ENCODE measurements around the gene ST7.
"Not testable (repeated sequence)": the region's sequence is repeated elsewhere in the genome, so short reads cannot be mapped to it uniquely, and the experiment has no call there.

ST7 gene

GRCh38 chr7:116971869-116972268, 18.6 kb downstream of the ST7 start:
- no peak for DNase-seq

DNA sequence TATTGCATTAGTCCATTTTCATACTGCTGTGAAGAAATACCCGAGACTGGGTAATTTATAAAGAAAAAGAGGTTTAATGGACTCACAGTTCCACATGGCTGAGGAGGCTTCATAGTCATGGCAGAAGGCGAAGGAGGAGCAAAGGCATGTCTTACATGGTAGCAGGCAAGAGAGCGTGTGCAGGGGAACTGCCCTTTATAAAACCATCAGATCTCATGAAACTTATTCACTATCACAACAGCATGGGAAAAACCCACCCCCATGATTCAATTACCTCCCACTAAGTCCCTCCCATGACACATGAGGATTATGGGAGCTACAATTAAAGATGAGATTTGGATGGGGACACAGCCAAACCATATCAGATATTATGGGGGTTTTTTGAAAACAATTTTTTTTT, 21.7 kb downstream of the ST7 start:
- not testable (repeated sequence) for DNase-seq

- no peak for DNase-seq
Observed at GRCh38 chr7:116977172-116977571, 23.9 kb downstream of the ST7 start.

GRCh38 chr7:116978006-116978405, 24.7 kb downstream of the ST7 start:
- DNase-seq, result no peak

- DNase-seq, result no peak
Observed at GRCh38 chr7:116979430-116979829, 26.1 kb downstream of the ST7 start.

DNA sequence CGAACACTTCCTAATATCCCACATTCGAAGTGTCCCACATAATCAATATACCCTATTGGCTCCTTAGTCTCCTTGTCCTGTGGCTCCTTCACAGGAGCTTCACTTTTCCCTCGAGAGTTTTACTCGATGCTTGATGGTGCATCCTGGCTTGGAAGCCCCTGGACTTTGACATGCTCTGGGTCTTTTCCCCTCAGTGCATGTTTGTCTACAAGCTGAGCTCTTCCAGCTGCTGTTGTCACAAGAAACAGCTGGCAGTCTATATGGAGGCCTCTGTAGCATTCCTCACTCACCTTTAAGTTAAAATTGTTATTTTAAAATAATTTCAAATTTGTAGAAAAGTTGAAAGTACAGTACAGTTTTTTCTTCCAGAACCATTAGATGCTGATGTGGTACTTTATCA, 27.1 kb downstream of the ST7 start:
- no peak for DNase-seq

DNA sequence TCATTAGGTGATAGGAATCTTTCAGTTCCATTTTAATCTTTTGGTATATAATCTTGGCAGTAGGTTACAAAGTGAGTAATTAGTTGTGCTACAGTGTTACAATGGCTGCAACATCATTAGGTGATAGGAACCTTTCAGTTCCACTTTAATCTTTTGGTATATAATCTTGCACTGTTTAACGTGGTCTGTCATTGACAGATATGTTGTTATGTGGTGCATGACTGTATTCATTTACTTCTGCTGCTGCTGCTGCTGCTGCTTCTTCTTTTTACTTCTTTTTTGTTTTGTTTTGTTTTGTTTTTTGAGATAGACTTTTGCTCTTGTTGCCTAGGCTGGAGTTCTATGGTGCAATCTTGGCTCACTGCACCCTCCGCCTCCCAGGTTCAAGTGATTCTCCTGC, 28.6 kb downstream of the ST7 start:
- DNase-seq, result no peak

- DNase-seq, result no peak
Observed at GRCh38 chr7:116984511-116984910, 31.2 kb downstream of the ST7 start.

GRCh38 chr7:116984917-116985316, 31.6 kb downstream of the ST7 start:
- no peak for DNase-seq

DNA sequence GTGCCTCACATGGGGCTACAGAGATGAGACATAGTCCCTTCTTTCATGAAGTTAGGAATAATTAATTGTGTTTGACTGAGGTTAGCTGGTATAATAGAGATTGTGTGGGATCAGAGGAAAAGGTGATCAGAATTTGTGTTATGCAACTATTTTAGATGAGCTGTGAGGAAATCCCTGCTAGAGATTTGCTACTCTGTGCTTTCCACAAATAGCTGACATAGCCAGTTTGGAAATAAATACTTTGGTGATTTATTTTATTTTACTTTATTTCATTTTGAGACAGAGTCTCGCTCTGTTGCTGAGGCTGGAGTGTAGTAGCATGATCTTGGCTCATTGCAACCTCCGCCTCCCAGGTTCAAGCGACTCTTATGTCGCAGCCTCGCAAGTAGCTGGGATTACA, 32.3 kb downstream of the ST7 start:
- no peak for DNase-seq

DNA sequence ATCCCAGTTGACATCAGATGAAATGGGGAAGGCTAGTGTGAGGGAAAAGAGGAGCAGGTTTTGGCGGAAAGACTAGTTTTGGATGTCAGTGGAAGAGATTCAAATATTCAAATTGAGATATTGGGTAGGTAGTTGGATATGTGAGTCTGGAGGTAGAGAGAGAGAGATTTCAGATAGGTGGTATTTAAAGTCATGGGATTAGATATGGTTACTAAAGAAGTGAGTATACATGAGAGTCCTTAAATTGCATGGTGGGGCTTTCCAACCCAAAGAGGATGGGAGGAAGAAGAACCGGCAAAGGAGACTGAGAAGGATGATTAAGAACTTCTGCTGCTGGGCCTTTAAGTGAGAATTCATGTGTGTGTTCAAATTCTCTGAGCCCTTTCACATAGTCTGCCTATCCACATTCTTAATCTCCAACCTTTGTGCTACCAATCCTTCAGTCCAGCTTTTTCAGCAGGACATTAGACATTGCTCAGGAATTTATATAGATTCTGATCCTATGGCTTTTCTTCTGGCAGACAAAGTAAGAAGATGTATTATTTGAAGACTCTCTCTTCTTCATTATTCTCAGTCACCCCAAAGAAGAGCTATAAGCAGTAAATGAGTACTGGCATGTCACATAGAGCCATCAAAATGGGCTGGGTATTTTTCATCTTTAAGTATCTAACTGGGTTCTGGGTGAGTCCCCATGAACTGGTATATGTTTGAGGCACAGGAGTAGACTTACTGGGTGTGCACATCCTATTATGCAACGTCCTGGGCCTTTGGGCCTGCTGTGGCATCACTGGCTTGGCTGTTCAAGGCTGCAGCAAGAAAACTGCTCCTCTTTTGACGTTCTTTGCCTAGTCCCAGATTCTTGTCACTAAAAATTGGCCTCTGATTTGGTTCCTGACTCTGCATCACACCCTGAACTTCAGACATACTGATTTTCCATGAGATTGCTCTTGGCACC, 33.6 kb downstream of the ST7 start:
- no peak for DNase-seq

- DNase-seq, result no peak
Observed at GRCh38 chr7:116988363-116988989, 35.2 kb downstream of the ST7 start.

DNA sequence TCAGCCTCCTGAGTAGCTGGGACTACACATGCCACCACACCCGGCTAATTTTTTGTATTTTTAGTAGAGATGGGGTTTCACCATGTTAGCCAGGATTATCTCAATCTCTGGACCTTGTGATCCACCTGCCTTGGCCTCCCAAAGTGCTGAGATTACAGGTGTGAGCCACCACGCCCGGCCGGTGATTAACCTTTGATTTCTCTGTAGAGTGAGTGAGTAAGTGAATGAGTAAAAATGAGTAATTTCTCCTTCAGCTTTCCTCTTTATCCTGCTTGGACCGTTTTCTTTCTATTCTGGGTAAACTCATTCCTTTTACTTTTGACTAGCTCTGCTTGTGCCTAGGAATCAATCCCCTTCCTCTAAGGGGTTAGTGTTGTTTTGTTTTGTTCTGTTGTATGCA, 36.8 kb downstream of the ST7 start:
- no peak for DNase-seq

DNA sequence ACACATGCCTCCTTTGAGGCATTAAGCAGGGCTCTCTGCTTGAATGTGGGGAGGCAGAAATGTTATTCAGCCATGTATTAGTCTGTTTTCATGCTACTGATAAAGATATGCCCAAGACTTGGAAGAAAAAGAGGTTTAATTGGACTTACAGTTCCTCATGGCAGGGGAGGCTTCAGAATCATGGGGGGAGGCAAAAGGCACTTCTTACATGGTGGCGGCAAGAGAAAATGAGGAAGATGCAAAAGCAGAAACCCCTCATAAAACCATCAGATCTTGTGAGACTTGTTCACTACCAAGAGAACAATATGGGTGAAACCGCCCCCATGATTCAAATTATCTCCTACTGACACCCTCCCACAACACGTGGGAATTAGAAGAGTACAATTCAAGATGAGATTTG, 37.9 kb downstream of the ST7 start:
- DNase-seq, result no peak

GRCh38 chr7:116994611-116995010, 41.3 kb downstream of the ST7 start:
- DNase-seq, result no peak

DNA sequence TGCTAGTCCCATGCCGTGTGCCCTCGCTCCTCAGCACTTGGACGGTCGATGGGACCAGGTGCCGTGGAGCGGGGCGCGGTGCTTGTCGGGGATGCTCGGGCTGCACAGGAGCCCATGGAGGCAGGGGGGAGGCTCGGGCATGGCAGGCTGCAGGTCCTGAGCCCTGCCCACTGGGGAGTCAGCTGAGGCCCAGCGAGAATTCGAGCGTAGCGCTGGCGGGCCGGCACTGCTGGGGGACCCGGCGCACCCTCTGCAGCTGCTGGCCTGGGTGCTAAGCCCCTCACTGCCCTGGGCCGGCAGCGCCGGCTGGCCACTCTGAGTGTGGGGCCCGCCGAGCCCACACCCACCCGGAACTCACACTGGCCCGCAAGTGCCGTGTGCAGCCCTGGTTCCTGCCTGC, 44.7 kb downstream of the ST7 start:
- DNase-seq, result no peak

- DNase-seq, result no peak
Observed at GRCh38 chr7:116998567-116999175, 45.4 kb downstream of the ST7 start.

DNA sequence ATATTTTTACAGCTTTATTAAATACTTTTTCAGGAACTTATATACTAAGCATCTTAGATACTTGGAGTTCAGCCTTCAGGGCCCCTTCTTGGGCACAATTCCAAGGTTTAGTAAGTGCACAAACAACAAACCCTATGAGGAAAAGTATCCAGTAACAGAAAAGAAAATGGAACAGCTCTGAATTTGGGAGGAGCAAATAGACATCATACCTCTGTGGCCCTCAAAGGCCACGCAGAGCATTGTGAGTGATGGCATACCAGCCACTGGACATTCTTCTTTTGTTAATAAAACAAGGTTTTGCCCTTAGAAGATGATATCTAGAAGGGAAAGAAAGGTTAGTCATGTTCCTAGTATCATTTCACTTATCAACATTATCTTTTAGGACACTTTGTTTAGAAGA, 46.0 kb downstream of the ST7 start:
- no peak for DNase-seq

GRCh38 chr7:117001283-117001682, 48.0 kb downstream of the ST7 start:
- DNase-seq, result no peak

GRCh38 chr7:117004899-117005298, 51.6 kb downstream of the ST7 start:
- no peak for DNase-seq

DNA sequence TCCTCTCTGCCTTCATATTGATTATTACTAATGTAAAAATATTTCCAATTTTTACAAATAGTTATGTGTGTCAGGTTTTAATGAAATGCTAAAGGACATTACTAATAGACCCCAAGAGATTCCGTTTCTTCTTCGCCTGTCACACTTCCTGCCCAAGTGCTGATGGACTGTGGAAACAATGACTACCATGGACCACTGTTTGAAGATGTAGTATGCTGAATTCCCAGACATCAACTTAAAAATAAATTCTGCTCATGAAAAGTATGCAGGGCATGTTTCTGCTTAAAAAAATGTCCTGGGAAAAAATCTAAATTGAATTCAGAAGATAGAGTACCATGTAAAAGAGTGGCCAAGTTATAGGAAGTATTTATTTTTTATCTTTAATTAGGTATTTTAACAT, 52.1 kb downstream of the ST7 start:
- no peak for DNase-seq

GRCh38 chr7:117006907-117007684, 53.8 kb downstream of the ST7 start:
- no peak for DNase-seq

Data from nucleus accumbens (tissue), 56 donors.